ENCODE data around the gene MPHOSPH9. TPM values are rescaled to one million over a fixed set of nuclear protein-coding genes. Genes with fewer than 3 reads are reported as not detected.

Gene MPHOSPH9
- total and polyA plus RNA-seq, 2 of the 13 experiments (the other 11 are each of a cell fraction or from before 2014, with no cell fraction given), result 20.3 to 63.4 TPM

GRCh38 chr12:123232807-123233504 lies at the start of gene MPHOSPH9, which contains the start of gene MTRFR (continued):
- TF ChIP-seq WIZ (CRISPR knock-in tag; IDR thresholded peaks at IDR 0.05) (no peak; the same call in 1 of the 2 replicates), ZUFSP (CRISPR knock-in tag; IDR thresholded peaks at IDR 0.05; ENCODE audit: borderline replicate concordance) (no peak), THAP9 (CRISPR knock-in tag; IDR thresholded peaks at IDR 0.05; ENCODE audit: borderline replicate concordance) (no peak), GTF3A (CRISPR knock-in tag; conservative IDR thresholded peaks at IDR 0.05) (no peak; the same call in 1 of the 2 replicates), ZFP82 (CRISPR knock-in tag; IDR thresholded peaks at IDR 0.05; ENCODE audit: borderline replicate concordance) (peak; percentile 46; the same call in 1 of the 2 replicates), ZNF589 (CRISPR knock-in tag; conservative IDR thresholded peaks at IDR 0.05) (peak; percentile 89; the same call in 1 of the 2 replicates), ZBTB33 (CRISPR knock-in tag; IDR thresholded peaks at IDR 0.05) (peak; percentile 45; the same call in 1 of the 2 replicates), SAFB2 (CRISPR knock-in tag; IDR thresholded peaks at IDR 0.05; ENCODE audit: borderline replicate concordance, low read depth) (peak; percentile 82), ATAD3A (CRISPR knock-in tag; IDR thresholded peaks at IDR 0.05) (0 out of 2 replicates have a peak, but pooled peaks have one; percentile 51), ZSCAN29 (CRISPR knock-in tag; conservative IDR thresholded peaks at IDR 0.05) (no peak), ZNF256 (CRISPR knock-in tag; conservative IDR thresholded peaks at IDR 0.05) (peak; percentile 91; the same call in 1 of the 2 replicates), ZNF337 (CRISPR knock-in tag; IDR thresholded peaks at IDR 0.05; ENCODE audit: borderline replicate concordance, low read depth) (no peak), ZNF468 (CRISPR knock-in tag; IDR thresholded peaks at IDR 0.05) (no peak), MAX (IDR thresholded peaks at IDR 0.05) (peak; percentile 83), ZNF619 (CRISPR knock-in tag; IDR thresholded peaks at IDR 0.05) (peak; percentile 82; the same call in 1 of the 2 replicates), NR2F1 (CRISPR knock-in tag; IDR thresholded peaks at IDR 0.05) (peak in 1 of 2 experiments; percentile 62; a peak in 1 of 4 replicates)
- TF ChIP-seq, protein P1, sequence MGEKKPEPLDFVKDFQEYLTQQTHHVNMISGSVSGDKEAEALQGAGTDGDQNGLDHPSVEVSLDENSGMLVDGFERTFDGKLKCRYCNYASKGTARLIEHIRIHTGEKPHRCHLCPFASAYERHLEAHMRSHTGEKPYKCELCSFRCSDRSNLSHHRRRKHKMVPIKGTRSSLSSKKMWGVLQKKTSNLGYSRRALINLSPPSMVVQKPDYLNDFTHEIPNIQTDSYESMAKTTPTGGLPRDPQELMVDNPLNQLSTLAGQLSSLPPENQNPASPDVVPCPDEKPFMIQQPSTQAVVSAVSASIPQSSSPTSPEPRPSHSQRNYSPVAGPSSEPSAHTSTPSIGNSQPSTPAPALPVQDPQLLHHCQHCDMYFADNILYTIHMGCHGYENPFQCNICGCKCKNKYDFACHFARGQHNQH (CRISPR knock-in tag; IDR thresholded peaks at IDR 0.05), result peak; percentile 82
- TF ChIP-seq, protein P2, sequence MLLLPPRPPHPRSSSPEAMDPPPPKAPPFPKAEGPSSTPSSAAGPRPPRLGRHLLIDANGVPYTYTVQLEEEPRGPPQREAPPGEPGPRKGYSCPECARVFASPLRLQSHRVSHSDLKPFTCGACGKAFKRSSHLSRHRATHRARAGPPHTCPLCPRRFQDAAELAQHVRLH (CRISPR knock-in tag; IDR thresholded peaks at IDR 0.05; ENCODE audit: borderline replicate concordance, low read depth), result peak; percentile 67
